GOT3 (cell line): Measurements from ENCODE around the gene XYLT1.
"Not testable (repeated sequence)": the region's sequence is repeated elsewhere in the genome, so short reads cannot be mapped to it uniquely, and the experiment has no call there.

Experiments used
- DNase-seq: peaks from one replicate; lab custom pipeline; 2025; ENCODE audit warnings: mixed read lengths; lab: John Stamatoyannopoulos, UW

The XYLT1 gene, protein sequence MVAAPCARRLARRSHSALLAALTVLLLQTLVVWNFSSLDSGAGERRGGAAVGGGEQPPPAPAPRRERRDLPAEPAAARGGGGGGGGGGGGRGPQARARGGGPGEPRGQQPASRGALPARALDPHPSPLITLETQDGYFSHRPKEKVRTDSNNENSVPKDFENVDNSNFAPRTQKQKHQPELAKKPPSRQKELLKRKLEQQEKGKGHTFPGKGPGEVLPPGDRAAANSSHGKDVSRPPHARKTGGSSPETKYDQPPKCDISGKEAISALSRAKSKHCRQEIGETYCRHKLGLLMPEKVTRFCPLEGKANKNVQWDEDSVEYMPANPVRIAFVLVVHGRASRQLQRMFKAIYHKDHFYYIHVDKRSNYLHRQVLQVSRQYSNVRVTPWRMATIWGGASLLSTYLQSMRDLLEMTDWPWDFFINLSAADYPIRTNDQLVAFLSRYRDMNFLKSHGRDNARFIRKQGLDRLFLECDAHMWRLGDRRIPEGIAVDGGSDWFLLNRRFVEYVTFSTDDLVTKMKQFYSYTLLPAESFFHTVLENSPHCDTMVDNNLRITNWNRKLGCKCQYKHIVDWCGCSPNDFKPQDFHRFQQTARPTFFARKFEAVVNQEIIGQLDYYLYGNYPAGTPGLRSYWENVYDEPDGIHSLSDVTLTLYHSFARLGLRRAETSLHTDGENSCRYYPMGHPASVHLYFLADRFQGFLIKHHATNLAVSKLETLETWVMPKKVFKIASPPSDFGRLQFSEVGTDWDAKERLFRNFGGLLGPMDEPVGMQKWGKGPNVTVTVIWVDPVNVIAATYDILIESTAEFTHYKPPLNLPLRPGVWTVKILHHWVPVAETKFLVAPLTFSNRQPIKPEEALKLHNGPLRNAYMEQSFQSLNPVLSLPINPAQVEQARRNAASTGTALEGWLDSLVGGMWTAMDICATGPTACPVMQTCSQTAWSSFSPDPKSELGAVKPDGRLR

DNA sequence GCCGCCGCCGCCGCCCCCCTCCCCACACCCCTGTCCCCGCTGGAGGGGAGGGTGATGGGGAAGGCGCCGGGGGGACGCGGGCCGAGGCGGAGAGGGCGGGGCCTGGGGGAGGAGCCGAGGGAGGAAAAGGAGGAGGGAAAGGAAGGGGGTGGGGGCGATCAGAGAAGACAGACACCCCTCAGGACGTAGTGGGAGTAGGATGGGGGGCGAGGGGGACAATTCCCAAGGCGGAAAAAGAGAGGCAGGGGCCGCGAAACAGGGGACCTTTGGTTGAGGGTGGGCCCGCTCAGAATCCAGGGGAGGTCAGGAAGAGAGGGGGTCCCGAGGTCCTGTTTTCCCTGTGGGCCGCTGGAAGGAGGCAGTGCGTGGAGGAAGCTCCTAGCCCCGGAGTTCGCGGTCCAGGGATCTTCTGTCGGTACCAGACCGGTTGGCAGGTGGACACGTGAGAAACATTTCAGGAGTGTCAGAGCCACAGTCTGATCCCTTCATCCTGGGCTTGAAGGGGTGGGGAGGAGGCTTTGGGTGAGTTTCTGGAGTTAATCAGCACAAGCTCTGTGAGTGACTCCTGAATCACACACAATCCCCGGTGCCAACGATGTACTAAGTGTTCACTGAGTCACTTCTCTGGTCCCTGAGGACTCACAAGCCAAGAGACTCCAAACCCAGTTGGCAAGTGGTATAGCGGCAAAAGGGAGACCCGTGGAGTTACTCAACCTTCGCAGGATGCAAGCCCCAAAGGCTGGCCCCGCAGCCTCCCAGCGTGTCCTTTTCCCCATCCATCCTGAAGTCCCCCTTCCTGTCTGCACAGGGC, at the start of gene XYLT1:
Gene XYLT1 (minus strand): TSS at position 53 of the 811 bp plus-strand sequence. CDS start 164 bp downstream, outside the sequence.
- DNase-seq = peak; percentile 67

DNA sequence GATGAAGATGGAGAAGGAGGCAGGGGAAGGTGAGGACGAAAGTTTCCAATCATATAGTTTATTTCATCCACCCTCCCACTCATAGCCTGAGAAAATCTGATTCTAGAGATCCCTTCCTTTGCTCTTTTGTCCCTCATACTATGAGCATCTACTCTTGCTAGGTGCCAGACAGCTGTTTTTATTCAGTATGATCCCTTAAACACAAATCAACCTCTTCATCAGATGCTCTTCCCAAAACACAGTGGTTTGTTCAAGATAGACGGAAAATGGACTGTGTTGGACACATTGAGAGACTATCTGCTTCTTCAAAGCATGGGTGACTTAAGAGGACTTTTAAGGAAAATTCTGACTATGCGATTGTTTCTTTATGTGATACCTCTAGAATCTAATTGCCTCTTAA, 49.4 kb upstream of the XYLT1 start:
- no peak for DNase-seq

- no peak for DNase-seq
Measured at GRCh38 chr16:17519101-17519955, 48.6 kb upstream of the XYLT1 start.

- DNase-seq = no peak
Measured at GRCh38 chr16:17518441-17518840, 47.7 kb upstream of the XYLT1 start.

DNA sequence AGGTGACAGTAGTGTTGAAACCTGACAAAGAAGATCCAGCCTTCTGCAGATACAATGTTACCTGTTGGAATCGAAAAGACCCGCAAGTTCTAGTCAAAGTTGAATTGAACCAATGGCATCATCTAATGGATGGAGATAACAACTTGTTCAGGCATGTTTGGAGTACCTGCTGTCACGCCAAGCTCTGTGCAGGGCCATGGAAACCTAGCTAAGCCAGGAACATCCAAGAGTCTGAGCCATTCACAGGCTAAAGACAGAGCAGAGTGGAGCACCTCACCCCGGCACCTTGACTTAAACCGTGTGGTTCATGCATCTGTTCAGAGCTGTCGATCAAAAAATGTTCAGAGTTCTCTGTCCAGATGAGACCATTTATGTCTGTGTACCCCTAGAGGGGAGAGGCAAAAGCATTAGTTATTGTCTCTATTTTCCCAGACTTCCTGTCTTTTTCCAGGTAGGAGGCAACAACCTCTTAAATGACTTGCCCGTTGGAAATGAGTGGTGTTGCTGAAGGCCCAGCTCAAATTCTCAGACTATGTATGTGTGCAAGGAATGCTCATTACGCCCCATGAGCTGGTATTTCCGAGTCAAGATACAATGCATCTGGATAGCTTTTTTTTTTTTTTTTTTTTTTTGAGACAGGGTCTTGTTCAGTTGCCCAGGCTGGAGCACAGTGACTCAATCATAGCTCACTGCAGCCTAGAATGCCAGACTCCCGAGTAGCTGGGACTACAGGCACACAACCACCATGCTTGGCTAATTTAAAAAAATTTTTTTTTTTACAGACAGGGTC, 44.9 kb upstream of the XYLT1 start:
- no peak for DNase-seq

DNA sequence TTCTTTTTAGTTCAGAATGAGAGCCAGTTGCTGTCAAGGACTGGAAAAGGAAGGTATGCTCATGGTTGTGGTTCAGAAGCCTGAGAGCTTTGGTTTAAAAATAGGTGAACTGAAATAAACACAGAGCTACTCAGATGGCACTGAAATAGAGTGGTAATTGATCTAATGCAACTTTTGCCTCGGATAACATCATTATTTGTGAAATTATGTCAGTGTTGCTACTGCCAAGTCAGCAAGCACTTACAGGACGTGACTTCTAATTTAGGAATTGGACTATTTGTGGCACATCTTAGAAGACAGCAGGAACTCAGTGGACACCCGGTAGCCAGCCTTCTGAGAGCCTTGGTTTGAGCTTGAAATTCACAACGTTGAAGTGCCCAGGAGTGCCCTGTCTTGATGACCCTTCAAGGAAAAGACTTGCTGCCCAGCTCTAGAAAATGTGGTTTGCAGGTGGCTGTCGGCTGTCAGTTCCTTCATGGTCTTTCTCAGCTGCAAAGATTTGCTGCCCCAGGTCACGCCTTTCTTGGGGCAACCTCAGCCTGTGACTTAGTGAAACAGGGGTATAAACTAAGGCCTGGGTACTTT, 42.0 kb upstream of the XYLT1 start:
- no peak for DNase-seq

- DNase-seq = no peak
Measured at GRCh38 chr16:17511340-17511739, 40.6 kb upstream of the XYLT1 start.

GRCh38 chr16:17510567-17510966, 39.8 kb upstream of the XYLT1 start:
- DNase-seq = no peak

DNA sequence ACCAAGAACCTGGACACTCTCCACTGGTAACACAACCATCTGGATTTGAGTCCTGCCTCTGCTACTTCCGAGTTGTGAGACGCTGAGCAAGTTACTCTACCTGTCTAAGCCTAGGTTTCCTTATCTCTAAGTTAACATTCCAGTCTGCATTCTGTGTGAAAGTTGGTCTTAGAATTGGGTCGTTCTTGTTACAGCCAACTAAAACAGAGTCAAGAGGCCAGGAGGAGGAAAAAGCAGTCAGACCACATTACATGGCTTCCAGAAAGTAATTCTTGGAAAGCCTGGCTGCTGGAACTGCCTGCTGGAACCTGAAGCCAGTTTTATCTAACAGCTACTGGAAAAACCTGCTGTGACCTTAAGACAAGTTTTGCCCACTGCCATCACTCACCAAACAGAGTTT, 38.4 kb upstream of the XYLT1 start:
- DNase-seq = no peak

DNA sequence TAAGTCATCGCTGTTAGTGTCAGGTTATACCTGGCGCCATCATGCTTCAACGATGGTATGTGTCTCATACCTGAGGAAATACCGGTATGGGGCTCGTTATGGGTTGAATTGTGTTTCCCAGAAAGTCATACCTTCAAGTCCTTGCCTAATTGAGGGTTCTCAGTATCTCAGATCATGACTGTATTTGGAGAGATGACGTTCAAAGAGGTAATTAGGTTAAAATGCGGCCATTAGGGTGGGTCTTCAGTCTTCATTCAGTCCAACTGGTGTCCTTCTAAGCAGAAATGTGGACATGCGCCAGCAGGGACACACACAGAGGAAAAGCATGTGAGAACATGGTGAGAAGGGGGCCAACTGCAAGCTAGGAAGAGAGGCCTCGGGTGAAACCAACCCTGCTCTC, 37.5 kb upstream of the XYLT1 start:
- no peak for DNase-seq

DNA sequence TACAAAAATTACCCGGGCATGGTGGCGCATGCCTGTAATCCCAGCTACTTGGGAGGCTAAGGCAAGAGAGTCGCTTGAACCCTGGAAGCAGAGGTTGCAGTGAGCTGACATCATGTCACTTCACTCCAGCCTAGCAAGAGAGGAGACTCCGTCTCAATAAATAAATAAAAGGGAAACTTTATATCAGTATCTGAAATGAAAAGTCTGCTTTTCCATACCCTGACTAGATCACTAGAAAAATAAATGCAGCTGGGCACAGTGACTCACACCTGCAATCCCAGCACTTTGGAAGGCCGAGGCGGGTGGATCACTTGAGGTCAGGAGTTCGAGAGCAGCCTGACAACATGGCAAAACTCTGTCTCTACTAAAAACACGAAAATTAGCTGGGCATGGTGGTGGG, 36.8 kb upstream of the XYLT1 start:
- DNase-seq = not testable (repeated sequence)

GRCh38 chr16:17505828-17506227, 35.1 kb upstream of the XYLT1 start:
- not testable (repeated sequence) for DNase-seq

GRCh38 chr16:17504050-17504449, 33.3 kb upstream of the XYLT1 start:
- no peak for DNase-seq

DNA sequence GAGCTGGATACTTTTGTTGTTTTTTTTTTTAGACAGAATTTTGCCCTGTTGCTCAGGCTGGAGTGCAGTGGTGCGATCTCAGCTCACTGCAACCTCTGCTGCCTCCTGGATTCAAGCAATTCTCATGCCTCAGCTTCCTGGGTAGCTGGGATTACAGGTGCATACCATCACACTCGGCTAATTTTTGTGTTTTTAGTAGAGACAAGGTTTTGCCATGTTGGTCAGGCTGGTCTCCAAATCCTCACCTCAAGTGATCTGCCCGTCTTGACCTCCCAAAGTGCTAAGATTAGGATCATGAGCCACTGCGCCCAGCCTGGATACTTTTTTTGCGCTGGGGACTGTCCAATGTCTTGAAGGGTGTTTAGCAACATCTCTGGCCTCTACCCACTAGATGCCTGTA, 32.6 kb upstream of the XYLT1 start:
- DNase-seq = no peak

DNA sequence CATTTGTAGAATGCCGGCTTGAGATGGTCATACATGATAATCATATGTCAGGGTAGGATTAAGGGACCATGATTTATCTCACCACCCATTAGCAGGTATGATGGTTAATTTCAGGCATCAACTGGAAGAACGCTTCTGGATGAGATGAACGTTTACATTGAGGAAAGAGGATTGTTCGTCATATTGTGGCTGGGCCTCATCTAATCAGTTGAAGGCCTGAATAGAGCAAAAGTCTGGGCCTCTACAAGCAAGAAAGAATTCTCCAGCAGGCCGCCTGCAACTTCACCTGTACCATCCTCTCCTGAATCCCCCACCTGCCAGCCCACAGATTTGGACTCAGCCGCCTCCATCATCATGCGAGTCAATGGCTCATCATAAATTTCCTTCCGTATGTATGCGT, 30.6 kb upstream of the XYLT1 start:
- no peak for DNase-seq

- DNase-seq = no peak
Measured at GRCh38 chr16:17499223-17499902, 28.6 kb upstream of the XYLT1 start.

- DNase-seq = no peak
Measured at GRCh38 chr16:17497648-17498047, 26.9 kb upstream of the XYLT1 start.

- DNase-seq = no peak
Measured at GRCh38 chr16:17496891-17497290, 26.1 kb upstream of the XYLT1 start.

DNA sequence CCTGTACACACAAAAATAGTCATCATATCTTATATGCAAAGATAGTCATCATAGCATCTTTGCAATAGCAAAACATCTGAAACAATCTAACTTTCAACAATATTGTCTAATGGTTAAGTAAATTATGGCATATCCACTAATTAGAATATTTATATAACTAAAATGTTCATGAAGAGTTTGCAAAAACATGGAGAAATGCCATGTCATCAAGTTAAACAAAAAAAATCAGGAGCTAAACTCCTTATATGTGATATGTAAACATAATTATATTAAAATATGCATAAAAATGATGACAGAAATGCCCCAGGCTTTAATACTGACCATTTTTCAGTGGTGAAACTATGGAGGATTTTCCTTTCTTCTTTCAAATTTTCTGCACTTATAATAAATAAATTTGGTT, 22.3 kb upstream of the XYLT1 start:
- DNase-seq = no peak
